ENCODE results near the gene MAPKAPK2. TPM values are rescaled to one million over a fixed set of nuclear protein-coding genes. Genes with fewer than 3 reads are reported as not detected.

The MAPKAPK2 gene
- total RNA-seq, 2 experiments from 2014 or later: 96.9 to 97.4 TPM

Other genes with a start within 250 kb of the MAPKAPK2 start
- 10 to 100 TPM; 18.4 to 19.4 TPM for gene IKBKE, start 214.4 kb upstream of the MAPKAPK2 start, total RNA-seq
- 100 to 1,000 TPM; 203 TPM for gene RASSF5, start 177.4 kb upstream of the MAPKAPK2 start, total RNA-seq
- gene EIF2D, start 72.4 kb upstream of the MAPKAPK2 start, total RNA-seq: 10 to 100 TPM; 84.6 to 87.5 TPM
- 10 to 100 TPM; 10.1 to 11.4 TPM for gene DYRK3, start 49.4 kb upstream of the MAPKAPK2 start, total RNA-seq
- under 1 TPM in 1 of 2 experiments, not detected in 1; 0.21 TPM for gene IL19, start 85.9 kb downstream of the MAPKAPK2 start, total RNA-seq
- 10 to 100 TPM; 17.3 to 18.5 TPM for gene IL10, start 87.6 kb downstream of the MAPKAPK2 start, total RNA-seq
- gene IL20, start 180.7 kb downstream of the MAPKAPK2 start, total RNA-seq: not detected
- 10 to 100 TPM in 1 of 2 experiments, 1 to 10 TPM in 1; 9.8 to 10.0 TPM for gene IL24, start 212.5 kb downstream of the MAPKAPK2 start, total RNA-seq
- 10 to 100 TPM; 65.7 to 73.0 TPM for gene FCMR, start 237.0 kb downstream of the MAPKAPK2 start, total RNA-seq

All from activated CD4-positive, alpha-beta memory T cell treated with anti-CD3 and anti-CD28 coated beads for 36 hours (primary cell).